SU-DHL-6 (cell line): ENCODE results near the gene SH3BP2.

Experiments
- CTCF ChIP-seq: fragments of 200-600 bp; sonication (generic); IDR thresholded peaks from one replicate; pipeline ENCODE4 v1.5.1; 2017; ENCODE audit warnings: antibody characterized with exemption, mild to moderate bottlenecking, low read length, moderate library complexity; ENCODE audit not compliant: insufficient read depth, poor library complexity, severe bottlenecking
- EZH2phosphoT487 ChIP-seq: fragments of 200-600 bp; sonication (generic), shearing (Covaris generic); conservative IDR thresholded peaks from 2 replicates; pipeline ENCODE4 v1.6.1; 2018; ENCODE audit warnings: mild to moderate bottlenecking, antibody characterized with exemption, low read length, moderate library complexity, mixed read lengths

- TF ChIP-seq CTCF (no peak), EZH2phosphoT487 (no peak)
Observed at GRCh38 chr4:2813446-2814405, 20.8 kb downstream of the SH3BP2 start.
